Liver (tissue), 3 donors: Measurements from ENCODE around the gene GRIK1.

ENCODE experiments used
- ATF3 ChIP-seq: IDR thresholded peaks from 2 replicates; pipeline ENCODE4 v1.6.1; 2016; ENCODE audit warnings: antibody characterized with exemption
- EGR1 ChIP-seq, 2 donors: IDR thresholded peaks; 2 replicates each; pipeline ENCODE4 v1.6.1; 2016 to 2018; ENCODE audit warnings: antibody characterized with exemption in 2 of 2, low read depth in 2 of 2
- FOXA1 ChIP-seq: IDR thresholded peaks from 2 replicates; pipeline ENCODE4 v1.6.1; 2016; ENCODE audit warnings: antibody characterized with exemption
- GABPA ChIP-seq, 2 donors: IDR thresholded peaks in 1 of 2; conservative IDR thresholded peaks in 1 of 2; 2 replicates each; pipeline ENCODE4 v1.6.1; 2016; ENCODE audit warnings: antibody characterized with exemption in 2 of 2, mild to moderate bottlenecking in 1 of 2, moderate library complexity in 1 of 2
- HNF4A ChIP-seq, 2 donors: conservative IDR thresholded peaks; 2 replicates each; pipeline ENCODE4 v1.6.1; 2016; ENCODE audit warnings: antibody characterized with exemption in 2 of 2, mild to moderate bottlenecking in 2 of 2
- JUND ChIP-seq, 2 donors: IDR thresholded peaks; 2 replicates each; pipeline ENCODE4 v1.6.1; 2016; ENCODE audit warnings: antibody characterized with exemption in 2 of 2
- MAX ChIP-seq: IDR thresholded peaks from 2 replicates; pipeline ENCODE4 v1.6.1; 2016; ENCODE audit warnings: antibody characterized with exemption
- RAD21 ChIP-seq, 2 donors: IDR thresholded peaks; 2 replicates each; pipeline ENCODE4 v1.6.1; 2016; ENCODE audit warnings: antibody characterized with exemption in 2 of 2, mild to moderate bottlenecking in 2 of 2
- SP1 ChIP-seq: IDR thresholded peaks from 2 replicates; pipeline ENCODE4 v1.6.1; 2018; ENCODE audit warnings: antibody characterized with exemption, mild to moderate bottlenecking
- TAF1 ChIP-seq: conservative IDR thresholded peaks from 2 replicates; pipeline ENCODE4 v1.6.1; 2016; ENCODE audit warnings: antibody characterized with exemption, mild to moderate bottlenecking
- YY1 ChIP-seq: IDR thresholded peaks from 2 replicates; pipeline ENCODE4 v1.6.1; 2016; ENCODE audit warnings: antibody characterized with exemption, mild to moderate bottlenecking
- TF ChIP-seq, protein P1 (sequence below): fragments of 150-350 bp; IDR thresholded peaks from 2 replicates; pipeline ENCODE4 v1.5.1; 2017; ENCODE audit warnings: improper control_type of control experiment, low read depth, low read length; ENCODE audit not compliant: missing input control
- TF ChIP-seq, protein P2 (sequence below): IDR thresholded peaks from 2 replicates; pipeline ENCODE4 v1.6.1; 2016; ENCODE audit warnings: antibody characterized with exemption, mild to moderate bottlenecking
- TF ChIP-seq, protein P3 (sequence below): IDR thresholded peaks from 2 replicates; pipeline ENCODE4 v1.6.1; 2016; ENCODE audit warnings: antibody characterized with exemption
- donor health status: healthy.
- donor health status: healthy.

- TF ChIP-seq, protein P1, sequence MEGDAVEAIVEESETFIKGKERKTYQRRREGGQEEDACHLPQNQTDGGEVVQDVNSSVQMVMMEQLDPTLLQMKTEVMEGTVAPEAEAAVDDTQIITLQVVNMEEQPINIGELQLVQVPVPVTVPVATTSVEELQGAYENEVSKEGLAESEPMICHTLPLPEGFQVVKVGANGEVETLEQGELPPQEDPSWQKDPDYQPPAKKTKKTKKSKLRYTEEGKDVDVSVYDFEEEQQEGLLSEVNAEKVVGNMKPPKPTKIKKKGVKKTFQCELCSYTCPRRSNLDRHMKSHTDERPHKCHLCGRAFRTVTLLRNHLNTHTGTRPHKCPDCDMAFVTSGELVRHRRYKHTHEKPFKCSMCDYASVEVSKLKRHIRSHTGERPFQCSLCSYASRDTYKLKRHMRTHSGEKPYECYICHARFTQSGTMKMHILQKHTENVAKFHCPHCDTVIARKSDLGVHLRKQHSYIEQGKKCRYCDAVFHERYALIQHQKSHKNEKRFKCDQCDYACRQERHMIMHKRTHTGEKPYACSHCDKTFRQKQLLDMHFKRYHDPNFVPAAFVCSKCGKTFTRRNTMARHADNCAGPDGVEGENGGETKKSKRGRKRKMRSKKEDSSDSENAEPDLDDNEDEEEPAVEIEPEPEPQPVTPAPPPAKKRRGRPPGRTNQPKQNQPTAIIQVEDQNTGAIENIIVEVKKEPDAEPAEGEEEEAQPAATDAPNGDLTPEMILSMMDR: no peak
- TF ChIP-seq MAX: no peak
- TF ChIP-seq ATF3: no peak
- no peak for TF ChIP-seq YY1
- TF ChIP-seq, protein P2, sequence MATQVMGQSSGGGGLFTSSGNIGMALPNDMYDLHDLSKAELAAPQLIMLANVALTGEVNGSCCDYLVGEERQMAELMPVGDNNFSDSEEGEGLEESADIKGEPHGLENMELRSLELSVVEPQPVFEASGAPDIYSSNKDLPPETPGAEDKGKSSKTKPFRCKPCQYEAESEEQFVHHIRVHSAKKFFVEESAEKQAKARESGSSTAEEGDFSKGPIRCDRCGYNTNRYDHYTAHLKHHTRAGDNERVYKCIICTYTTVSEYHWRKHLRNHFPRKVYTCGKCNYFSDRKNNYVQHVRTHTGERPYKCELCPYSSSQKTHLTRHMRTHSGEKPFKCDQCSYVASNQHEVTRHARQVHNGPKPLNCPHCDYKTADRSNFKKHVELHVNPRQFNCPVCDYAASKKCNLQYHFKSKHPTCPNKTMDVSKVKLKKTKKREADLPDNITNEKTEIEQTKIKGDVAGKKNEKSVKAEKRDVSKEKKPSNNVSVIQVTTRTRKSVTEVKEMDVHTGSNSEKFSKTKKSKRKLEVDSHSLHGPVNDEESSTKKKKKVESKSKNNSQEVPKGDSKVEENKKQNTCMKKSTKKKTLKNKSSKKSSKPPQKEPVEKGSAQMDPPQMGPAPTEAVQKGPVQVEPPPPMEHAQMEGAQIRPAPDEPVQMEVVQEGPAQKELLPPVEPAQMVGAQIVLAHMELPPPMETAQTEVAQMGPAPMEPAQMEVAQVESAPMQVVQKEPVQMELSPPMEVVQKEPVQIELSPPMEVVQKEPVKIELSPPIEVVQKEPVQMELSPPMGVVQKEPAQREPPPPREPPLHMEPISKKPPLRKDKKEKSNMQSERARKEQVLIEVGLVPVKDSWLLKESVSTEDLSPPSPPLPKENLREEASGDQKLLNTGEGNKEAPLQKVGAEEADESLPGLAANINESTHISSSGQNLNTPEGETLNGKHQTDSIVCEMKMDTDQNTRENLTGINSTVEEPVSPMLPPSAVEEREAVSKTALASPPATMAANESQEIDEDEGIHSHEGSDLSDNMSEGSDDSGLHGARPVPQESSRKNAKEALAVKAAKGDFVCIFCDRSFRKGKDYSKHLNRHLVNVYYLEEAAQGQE: no peak
- TF ChIP-seq JUND (IDR thresholded peaks at IDR 0.05): no peak
- TF ChIP-seq, protein P3, sequence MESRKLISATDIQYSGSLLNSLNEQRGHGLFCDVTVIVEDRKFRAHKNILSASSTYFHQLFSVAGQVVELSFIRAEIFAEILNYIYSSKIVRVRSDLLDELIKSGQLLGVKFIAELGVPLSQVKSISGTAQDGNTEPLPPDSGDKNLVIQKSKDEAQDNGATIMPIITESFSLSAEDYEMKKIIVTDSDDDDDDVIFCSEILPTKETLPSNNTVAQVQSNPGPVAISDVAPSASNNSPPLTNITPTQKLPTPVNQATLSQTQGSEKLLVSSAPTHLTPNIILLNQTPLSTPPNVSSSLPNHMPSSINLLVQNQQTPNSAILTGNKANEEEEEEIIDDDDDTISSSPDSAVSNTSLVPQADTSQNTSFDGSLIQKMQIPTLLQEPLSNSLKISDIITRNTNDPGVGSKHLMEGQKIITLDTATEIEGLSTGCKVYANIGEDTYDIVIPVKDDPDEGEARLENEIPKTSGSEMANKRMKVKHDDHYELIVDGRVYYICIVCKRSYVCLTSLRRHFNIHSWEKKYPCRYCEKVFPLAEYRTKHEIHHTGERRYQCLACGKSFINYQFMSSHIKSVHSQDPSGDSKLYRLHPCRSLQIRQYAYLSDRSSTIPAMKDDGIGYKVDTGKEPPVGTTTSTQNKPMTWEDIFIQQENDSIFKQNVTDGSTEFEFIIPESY: no peak
- no peak for TF ChIP-seq RAD21 (IDR thresholded peaks at IDR 0.05)
- no peak for TF ChIP-seq HNF4A (conservative IDR thresholded peaks at IDR 0.05)
- no peak for TF ChIP-seq FOXA1
- no peak for TF ChIP-seq SP1
- no peak for TF ChIP-seq TAF1
- no peak for TF ChIP-seq GABPA (IDR thresholded peaks at IDR 0.05 in 1 of 2, conservative IDR thresholded peaks at IDR 0.05 in 1 of 2)
- TF ChIP-seq EGR1 (IDR thresholded peaks at IDR 0.05; ENCODE audit: low read depth in 2 of 2): no peak
These were observed 228.6 kb downstream of the GRIK1 start for GRCh38 chr21:29711236-29711635.
